GM21360 (cell line): ENCODE data around the gene RRP8.

Experiments used
- ATAC-seq: cut with Tn5 transposase; IDR thresholded peaks from one replicate; pipeline ENCODE4 v1.9.1; 2021; ENCODE audit warnings: mild to moderate bottlenecking, moderate library complexity; ENCODE audit not compliant: unreplicated experiment

RRP8 gene

DNA sequence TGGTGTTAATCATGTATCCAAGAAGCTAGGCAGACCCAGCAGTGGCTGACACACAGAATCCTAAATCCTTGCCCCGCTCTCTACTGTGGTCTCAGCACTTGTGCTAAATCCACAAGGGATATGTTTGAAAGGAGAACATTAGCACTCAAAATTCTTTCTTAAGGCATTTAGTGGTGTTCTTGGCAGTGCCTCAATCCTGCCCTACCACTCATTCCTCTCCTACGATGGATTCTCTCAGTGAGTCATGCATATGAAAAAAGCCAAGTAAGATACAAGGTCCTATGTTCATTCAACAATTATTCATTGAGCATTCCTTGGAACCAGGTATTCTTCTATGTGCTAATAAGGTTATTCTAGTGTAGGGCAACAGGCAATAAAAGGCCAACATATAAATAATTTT is 31.2 kb downstream of the RRP8 start:
- no peak for ATAC-seq

DNA sequence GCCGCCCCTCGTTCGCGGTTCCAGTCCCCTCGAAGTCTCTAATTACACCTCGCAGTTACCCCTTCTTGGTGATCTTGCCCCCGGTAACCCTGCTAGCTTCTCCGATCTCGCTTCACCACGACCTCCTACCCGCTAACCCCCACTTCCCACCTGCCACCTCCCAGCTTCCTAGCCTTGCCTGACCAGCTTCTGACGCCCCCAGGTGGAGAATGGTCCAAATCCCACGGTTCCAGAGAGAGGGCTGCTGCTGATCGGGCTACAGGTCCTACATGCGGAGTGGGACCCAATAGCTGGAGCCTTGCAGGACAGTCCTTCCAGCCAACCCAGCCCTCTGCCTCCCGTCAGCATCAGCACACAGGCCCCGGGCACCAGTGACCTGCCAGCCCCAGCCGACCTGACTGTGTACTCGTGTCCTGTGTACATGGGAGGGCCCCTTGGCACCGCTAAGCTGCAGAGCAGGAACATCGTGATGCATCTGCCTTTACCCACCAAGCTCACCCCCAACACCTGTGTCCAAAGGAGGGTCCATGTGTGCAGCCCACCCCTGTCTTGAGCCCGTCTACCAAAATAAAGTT is 31.9 kb downstream of the RRP8 start:
- no peak for ATAC-seq

DNA sequence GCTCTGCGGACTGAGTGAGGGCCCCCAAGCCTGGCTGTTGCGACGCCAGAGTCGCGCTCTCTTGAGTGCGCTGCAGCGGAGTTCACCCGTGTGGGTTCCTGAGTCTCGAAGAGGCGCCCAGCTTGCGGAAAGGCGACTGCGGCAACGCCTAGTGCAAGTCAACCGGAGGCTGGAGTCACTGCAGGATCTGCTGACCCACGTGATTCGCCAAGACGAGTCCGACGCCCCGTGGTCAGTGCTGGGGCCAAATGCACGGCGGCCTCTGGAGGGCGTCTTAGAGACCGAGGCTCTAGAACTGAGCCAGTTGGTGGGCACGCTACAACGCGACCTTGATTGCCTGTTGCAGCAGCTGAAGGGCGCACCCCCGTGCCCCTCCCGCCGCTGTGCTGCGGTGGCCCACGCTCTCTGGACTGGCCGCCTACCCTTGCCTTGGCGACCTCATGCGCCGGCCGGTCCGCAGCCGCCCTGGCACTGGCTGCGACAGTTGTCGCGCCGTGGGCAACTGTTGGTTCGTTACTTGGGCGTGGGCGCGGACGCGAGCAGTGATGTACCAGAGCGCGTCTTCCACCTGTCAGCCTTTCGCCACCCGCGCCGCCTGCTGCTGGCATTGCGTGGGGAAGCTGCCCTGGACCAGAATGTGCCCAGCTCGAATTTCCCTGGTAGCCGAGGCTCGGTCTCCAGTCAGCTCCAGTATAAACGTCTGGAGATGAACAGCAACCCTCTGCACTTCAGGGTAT is 32.6 kb downstream of the RRP8 start:
- ATAC-seq, result no peak

DNA sequence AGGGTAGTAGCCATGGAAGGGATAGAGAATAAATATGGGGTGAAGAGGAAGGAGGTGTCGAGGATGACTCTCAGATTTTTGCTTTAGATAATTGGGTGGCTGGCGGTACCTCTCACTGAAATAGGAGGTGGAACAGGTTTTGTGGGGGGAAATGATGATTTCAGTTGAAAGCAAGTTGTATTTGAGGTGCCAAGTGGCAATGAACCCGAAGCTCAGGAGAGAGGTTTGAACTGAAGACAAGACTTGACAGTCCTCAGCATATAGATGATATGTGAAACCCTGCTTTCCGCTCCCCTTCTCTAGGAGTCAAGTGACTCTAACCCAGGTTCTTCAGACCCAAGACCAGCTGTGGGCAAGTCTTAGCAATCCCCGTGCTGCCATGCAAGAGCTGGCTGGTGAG is 33.7 kb downstream of the RRP8 start:
- ATAC-seq, result no peak

DNA sequence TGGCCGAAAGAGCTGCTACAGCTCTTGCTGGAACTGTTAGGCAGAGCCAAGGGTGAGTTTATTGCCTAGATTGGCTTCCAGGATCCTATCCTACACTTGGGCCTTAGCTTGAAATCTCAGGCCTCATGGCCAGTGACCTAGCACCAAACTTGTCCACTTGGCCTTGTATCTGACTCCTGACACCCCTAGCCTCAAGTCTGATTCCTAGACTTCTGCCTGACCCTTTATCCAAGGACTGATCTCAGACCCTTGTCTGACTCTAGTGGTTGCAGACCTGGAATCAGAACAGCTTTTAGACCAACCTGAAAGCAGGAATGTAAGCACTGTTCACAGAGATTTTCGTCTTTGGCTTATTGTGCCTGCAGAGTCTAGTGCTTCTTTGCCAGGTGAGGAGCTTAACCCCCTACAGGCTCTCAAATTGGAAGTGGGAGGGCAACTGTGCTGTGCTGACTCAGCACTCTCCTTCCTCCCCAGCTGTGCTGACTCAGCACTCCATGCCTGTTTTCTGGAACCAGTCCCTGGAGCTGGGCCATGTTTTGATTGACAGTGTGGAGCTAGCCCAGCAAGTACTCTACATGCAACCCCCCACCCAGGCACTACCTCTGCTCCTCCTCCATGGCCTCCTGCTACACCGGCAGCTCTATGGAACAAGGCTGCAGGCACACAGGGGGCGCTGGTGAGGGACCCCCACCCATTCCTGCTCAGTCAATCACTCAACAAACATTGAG is 35.1 kb downstream of the RRP8 start:
- no peak for ATAC-seq

DNA sequence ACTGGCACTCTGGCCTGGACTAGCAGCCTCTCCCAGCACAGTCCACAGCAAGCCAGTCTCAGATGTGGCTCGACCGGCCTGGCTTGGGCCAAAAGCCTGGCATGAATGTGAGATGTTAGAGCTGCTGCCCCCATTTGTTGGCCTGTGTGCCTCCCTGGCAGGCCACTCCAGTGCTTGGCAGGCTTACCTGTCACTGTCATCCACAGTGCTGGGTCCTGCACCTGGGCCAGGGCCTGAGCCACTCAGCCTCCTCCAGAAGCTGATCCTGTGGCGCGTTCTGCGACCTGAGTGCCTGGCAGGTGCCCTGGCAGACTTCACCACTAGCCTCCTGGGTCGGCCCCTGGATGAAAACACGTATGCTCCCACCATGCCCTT is 36.1 kb downstream of the RRP8 start:
- ATAC-seq, result no peak

DNA sequence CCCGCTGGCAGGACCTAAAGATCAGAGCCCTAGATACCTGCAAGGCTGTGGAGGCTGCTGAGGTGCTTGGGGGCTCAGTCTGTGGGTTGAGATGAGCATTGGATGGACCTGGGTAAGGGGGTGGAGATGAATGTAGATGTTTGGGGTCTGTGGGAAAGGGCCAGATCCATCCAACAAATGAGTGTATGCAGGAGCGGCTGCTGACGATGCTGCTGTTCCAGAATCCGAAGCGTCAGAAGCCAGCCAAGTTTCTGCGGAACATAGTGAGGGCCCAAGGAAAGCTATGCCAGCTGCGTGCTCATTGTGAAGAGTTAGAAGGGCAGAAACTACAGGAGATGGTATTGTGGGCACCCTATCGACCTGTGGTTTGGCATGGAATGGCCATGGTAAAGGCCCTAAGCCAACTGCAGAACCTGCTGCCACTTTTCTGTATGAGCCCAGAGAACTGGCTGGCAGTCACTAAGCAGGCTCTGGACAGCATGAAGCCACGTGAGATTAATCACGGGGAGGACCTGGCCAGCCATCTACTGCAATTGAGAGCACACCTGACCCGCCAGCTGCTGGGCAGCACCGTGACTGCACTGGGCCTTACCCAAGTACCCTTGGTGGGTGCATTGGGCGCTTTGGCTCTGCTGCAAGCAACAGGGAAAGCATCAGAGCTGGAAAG is 36.6 kb downstream of the RRP8 start:
- ATAC-seq, result no peak

DNA sequence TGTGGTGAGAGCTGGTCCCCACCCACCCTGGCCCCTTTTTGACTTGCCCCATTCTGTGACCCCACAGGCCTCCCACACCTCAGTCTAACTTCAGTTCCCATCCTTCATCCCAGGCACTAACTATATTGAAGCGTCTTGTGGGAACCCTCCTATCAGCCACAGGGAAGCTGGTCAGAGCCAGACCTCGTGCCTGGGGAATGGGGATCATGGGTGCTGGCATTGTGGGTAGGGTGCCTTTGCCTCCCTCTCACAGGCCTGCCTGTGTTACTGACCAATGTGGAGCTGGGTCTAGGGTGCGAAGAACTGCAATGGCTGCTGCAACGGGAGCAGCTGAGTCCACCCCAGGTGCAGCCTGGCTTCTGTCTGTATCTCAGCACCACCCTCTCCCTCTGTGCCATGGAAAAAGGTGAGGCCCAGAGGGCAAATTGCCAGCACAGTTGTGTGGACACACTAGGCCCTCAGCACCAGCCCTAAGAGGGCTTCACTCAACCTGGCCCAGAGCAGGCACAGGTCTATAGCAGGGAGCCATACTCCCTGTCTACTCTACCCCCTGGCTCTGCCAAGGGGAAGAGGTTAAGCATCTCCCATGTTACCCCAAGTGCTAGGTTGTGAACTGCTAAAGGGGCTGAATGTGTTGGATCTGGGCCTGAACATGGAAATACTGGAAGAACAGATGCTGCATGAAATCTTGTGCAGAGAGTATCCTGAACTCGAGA is 37.3 kb downstream of the RRP8 start:
- ATAC-seq, result no peak

DNA sequence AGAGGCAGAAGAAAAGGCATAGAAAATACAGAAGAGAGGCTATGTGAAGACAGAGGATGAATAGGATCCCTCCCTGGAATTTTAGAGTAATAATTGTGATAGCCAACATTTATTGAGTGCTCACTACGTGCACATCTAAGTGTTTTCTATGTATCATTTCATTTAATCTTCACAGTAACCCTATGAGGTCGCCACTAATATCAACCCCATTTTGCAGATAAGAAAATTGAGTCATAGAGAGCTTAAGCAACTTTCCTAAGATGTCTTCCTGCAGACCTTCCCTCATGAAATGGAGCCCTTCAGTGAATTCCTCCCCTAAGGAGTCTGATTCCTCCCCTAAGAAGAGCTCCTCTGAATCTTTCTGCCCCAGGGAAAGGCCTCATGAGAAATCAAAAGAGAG is 38.1 kb downstream of the RRP8 start:
- ATAC-seq, result no peak

DNA sequence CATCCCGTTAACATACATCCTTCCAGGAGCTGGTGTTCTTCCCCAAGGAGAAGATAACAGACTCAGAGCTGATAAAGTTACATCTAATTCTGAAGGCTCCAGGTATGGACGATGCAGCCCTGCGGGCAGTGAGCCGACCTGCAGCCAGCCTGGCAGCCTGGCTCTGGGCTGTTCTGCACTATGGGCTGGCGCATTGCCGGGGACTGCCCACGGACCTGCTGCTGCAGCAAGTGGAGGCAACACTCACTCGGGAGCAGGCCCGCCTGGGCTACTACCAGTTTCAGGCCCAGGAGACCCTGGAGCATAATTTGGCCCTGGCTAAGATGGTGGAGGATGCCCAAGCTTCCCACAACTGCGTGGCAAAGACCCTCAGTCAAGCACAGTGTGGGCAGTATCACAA is 39.7 kb downstream of the RRP8 start:
- no peak for ATAC-seq

DNA sequence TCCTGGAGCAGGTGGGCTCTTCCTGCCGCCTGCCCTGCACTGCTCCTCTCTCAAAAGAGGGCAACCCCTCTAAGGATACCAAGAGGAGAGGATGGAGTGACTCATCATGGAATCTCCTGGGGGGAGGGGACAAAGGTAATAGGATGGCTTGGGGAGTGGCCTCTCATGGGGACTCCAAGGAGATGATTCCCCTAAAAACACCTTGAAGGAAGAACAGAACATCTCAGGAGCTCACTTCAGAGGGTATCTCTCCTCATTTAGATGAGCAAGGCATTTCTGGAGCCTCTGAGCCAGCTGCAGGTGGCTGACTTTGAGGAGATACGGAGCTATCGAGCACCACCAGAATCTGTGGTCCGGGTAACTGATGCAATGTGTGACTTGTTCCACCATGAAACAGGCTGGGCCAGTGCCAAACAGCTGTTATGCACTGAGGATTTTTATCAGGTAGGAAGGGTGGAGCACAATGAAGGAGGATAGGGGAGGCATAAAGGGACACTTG is 40.2 kb downstream of the RRP8 start:
- ATAC-seq, result no peak

DNA sequence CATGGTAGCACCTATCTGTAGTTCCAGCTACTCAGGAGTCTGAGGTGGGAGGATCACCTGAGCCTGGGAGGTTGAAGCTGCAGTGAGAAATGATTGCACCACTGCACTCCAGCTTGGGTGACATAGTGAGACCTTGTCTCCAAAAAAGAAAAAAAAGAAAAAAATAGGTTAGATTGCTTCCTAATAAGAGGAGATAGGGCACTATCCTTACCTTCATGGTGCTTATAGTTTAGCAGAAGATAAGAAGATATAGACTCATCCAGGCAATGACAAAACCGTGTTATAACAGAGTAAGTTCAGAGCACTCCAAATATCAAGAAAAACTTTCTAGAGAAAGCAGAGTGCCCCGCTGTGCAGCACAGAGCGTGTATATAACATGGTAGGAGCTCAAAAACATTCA is 42.1 kb downstream of the RRP8 start:
- ATAC-seq, result no peak

DNA sequence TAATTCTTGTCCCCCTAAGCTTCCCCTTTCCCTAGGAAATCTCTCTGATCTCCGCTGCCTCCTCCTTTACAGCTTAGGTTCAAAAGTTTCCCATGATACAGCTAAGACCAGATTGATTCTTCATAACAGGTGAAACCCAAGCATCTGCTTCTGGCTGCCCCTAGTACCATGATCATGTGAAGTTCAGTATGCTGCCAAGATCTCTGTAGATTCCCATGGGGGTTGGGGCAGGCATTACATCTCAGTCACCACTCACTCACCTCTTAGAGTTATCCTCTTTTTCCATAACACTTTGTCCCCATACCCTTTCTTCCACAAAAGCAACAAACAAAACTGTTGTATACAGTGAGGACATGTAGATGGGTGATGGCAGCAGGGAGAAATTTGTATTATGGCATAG is 44.0 kb downstream of the RRP8 start:
- no peak for ATAC-seq

DNA sequence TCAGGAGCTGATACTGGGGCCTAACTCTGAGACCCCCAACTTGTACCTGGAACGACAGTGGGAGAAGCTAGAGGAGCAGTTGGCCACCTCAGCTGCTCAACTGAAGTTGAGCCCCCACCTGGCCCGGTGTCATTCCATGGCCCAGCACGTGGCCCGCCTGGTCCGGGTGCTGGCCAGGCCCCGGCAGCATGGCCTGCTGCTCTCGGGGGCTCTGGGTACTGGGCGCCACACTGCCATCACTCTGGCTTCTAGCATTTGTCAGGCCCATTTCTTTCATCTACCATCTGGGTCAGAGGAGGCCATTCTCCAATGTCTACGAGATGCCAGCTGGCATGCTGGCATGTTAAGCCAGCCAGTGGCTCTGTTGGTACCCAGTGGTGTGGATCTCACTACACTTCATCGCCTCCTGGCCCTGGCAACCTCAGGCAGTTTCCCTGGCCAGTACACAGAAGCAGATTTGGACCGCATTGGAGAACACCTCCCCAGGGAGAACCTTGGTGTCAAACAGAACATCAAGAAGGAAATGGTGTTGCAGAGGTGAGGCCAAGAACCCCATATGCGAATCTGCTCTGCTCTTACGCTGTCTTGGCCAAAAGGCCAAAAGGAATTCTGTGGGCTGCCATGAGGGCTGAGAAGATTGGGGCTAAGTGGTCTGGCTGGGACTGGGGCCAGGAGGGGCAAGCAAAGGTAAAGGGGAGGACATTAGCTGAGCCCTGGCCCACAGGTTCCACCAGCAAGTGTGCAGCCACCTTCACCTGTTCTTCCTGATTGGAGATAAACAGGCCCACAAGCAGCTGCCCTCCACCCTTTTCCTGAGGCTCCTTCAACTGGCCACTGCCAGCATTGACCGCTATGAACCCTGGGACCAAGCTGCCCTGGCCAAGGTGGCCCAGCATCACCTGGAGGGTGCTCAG is 45.4 kb downstream of the RRP8 start:
- ATAC-seq, result no peak

DNA sequence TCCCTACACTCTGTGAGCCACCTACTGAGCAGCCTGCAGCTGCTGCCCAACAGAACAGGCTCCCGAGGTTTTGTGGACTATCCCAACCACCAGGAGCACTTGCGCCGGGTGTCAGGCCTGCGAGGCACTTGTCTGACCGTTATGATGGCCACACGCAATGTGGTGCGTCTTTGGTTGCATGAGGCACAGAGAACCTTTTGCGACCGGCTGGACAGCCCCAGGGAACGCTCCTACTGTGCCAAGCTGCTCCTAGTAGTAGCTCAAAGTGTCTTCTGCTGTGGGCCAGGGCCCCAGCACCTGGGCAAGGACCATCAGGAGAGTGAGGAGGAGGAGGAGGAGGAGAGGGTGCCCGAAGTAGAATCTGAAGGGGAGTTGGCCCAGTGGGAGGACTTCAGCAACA is 46.4 kb downstream of the RRP8 start:
- ATAC-seq, result no peak

DNA sequence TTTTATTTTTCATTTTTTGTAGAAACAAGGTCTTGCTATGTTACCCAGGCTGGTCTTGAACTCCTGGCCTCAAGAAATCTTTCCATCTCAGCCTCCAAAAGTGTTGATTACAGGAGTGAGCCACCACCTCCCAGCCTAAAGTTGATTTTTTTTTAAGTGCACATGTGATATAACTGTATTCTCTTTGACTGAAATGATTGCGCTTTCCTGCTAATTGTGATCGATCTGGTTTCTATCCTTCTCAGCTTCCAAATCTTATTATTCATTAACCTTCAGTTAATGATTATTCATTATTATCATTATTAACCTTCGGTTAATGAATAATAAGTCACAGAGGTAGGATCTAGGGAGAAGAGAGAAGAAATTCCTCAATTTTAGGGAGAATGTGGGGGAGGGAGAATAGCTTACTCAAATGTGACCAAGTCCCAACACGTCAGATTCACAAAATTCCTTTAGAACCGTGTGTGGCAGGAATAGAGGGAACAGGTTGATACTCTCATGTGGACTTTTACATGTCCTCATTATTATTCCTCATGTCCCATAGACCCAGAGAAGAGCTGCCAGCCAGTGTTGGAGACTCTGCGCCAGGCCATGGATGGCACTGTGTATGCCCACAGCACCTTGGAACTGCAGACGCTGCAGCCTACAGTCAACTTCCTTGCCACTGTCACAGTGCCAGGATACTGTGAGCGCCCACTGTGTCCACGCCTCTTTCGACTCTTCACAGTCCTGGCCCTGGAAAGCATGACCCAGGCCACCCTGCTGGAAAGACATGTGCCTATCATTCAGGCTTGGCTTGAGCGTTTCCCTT is 47.1 kb downstream of the RRP8 start:
- ATAC-seq, result no peak

DNA sequence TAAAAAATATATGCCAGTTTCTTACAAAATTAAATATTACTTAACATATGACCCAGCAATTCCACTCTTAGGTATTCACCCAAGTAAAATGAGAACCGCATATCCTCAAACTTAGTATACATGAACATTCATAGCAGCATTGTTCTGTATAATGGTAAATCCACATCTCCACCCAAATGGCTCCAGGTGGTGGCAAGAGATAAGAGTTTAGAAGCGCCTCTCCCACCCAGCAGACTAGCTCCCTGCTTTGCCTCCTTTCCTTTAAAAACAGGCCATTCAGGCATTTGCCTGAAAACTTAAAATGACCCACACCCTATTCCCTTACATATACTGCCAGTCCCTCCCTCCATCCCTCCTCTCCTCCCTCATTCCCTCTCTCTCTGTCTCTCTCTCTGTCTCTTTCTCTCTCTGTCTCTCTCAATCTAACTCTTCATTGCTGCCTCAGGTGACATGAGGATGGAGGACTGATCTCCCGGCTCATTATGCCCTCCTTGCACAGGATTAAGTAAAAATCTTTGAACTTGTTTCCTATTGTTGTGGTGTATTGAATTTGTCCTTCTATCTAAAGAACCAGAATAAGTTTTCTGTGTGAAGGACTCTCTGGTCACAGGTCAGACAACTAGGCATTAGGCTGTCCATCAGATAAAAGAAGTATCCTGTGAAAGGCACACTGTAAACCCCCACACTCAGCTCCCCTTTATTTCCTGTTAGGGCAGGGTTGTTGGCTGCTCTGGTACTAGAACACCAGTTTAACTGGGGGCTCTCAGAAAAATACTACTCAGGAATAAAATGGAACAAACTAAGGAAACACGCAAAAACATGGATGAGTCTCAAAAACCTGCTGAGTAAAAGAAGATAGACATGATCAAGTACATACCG is 48.3 kb downstream of the RRP8 start:
- no peak for ATAC-seq

DNA sequence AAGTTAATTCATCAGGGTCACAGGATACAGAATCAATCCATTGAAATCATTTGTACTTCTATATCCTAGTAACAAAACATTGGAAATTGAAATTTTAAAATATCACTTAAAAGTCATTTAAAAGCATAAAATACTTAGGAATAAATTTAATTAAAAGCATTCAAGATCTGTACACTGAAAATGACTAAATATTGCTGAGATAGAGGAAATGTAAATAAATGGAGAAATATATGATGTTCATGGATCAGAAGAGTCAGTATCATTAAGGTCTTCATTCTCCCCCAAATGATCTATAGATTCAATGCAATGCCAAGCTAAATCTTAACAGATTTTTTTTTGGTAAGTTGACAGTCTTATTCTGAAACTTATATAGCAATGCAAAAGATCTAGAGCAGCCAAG is 49.8 kb downstream of the RRP8 start:
- ATAC-seq, result no peak
